DND-41 (cell line): ENCODE data around the gene RFX2.

Experiments
- ATAC-seq: fragments of 200-7000 bp; cut with Tn5 transposase; 3 replicates; pipeline ENCODE4 v1.9.1; 2021; ENCODE audit warnings: low read depth; ENCODE audit not compliant: insufficient read depth
- DNase-seq: peaks from one replicate; pipeline ENCODE4 v3.0.0-alpha.2; 2020
- H2AFZ ChIP-seq: 2 replicates; pipeline ENCODE4 v1.6.0; 2012; ENCODE audit warnings: low read depth, low read length
- H3K27ac ChIP-seq: 2 replicates; pipeline ENCODE4 v1.5.1; 2012; ENCODE audit warnings: low read length, inconsistent platforms
- H3K27me3 ChIP-seq: fragments of 200-600 bp; sonication (generic); 2 replicates; pipeline ENCODE4 v1.6.0; 2012; ENCODE audit warnings: low read length, mild to moderate bottlenecking, inconsistent platforms; ENCODE audit not compliant: insufficient read depth, poor library complexity
- H3K36me3 ChIP-seq: 2 replicates; pipeline ENCODE4 v1.5.1; 2012; ENCODE audit warnings: low read length, inconsistent platforms; ENCODE audit not compliant: insufficient read depth
- H3K4me1 ChIP-seq: 2 replicates; pipeline ENCODE4 v1.5.1; 2012; ENCODE audit warnings: mild to moderate bottlenecking, low read length; ENCODE audit not compliant: insufficient read depth
- H3K4me2 ChIP-seq: 2 replicates; pipeline ENCODE4 v1.6.0; 2012; ENCODE audit warnings: mild to moderate bottlenecking, moderate library complexity, low read length, inconsistent platforms; ENCODE audit not compliant: insufficient read depth
- H3K4me3 ChIP-seq, 2 experiments: fragments of 200-600 bp in 1 of 2; shearing (Covaris generic) in 1 of 2; 2 replicates each; pipeline ENCODE4 v1.5.1; 2012 to 2016; ENCODE audit warnings: inconsistent platforms in 2 of 2, low read length in 2 of 2, mild to moderate bottlenecking in 2 of 2, low read depth in 1 of 2, moderate library complexity in 1 of 2
- H3K79me2 ChIP-seq: 2 replicates; pipeline ENCODE4 v1.6.0; 2012; ENCODE audit warnings: low read length, inconsistent platforms; ENCODE audit not compliant: insufficient read depth
- H3K9ac ChIP-seq: 2 replicates; pipeline ENCODE4 v1.6.0; 2012; ENCODE audit warnings: low read depth, mild to moderate bottlenecking, inconsistent platforms, low read length, moderate library complexity
- H3K9me3 ChIP-seq: 2 replicates; pipeline ENCODE4 v1.5.1; 2012; ENCODE audit warnings: low read length, moderate library complexity, mild to moderate bottlenecking, inconsistent platforms; ENCODE audit not compliant: insufficient read depth, severe bottlenecking
- H4K20me1 ChIP-seq: 2 replicates; pipeline ENCODE4 v1.6.0; 2012; ENCODE audit warnings: low read length; ENCODE audit not compliant: insufficient read depth
- CTCF ChIP-seq: IDR thresholded peaks from 2 replicates; pipeline ENCODE4 v1.5.1; 2012; ENCODE audit warnings: borderline replicate concordance, low read length, moderate library complexity, mild to moderate bottlenecking; ENCODE audit not compliant: poor library complexity, severe bottlenecking; ENCODE audit errors: extremely low read depth
- EZH2 ChIP-seq: IDR thresholded peaks from 3 replicates; pipeline ENCODE4 v1.6.1; 2012; ENCODE audit warnings: borderline replicate concordance, low read depth, mild to moderate bottlenecking, moderate library complexity, low read length, inconsistent platforms; ENCODE audit not compliant: severe bottlenecking

Gene RFX2

GRCh38 chr19:5983367-5983955, 126.8 kb downstream of the RFX2 start:
- ATAC-seq = no peak
- Histone ChIP-seq H3K79me2 (peaks cover 30% of the 10 kb centered on the region), H3K9ac (no peak overlapping the region; the same call in 1 of the 2 replicates), H3K27ac (peak overlapping the region; percentile 27; the same call in 1 of the 2 replicates), H3K36me3 (no peaks in the 10 kb centered on the region; the same call in none of the 2 replicates), H3K4me2 (no peak overlapping the region), H3K27me3 (no peaks in the 10 kb centered on the region), H3K9me3 (no peaks in the 10 kb centered on the region), H3K4me1 (peaks cover 48% of the 10 kb centered on the region), H4K20me1 (peaks cover 6% of the 10 kb centered on the region; the same call in 1 of the 2 replicates), H2AFZ (no peak overlapping the region), H3K4me3 (no peak overlapping the region)
- no peak for DNase-seq
- TF ChIP-seq CTCF (no peak), EZH2 (no peak)

- Histone ChIP-seq H3K36me3 (peaks cover 24% of the 10 kb centered on the region), H3K79me2 (peaks cover 73% of the 10 kb centered on the region), H3K4me1 (peaks cover 58% of the 10 kb centered on the region), H4K20me1 (peaks cover 38% of the 10 kb centered on the region), H3K27me3 (no peaks in the 10 kb centered on the region), H2AFZ (peak overlapping the region; percentile 99), H3K27ac (peak overlapping the region; percentile 96), H3K4me3 (peak overlapping the region; percentile 76 to 84; a peak in 3 of 4 replicates), H3K4me2 (peak overlapping the region; percentile 89), H3K9ac (peak overlapping the region; percentile 95), H3K9me3 (no peaks in the 10 kb centered on the region)
- DNase-seq (peak; percentile 34), ATAC-seq (no peak)
- no peak for TF ChIP-seq CTCF
- no peak for TF ChIP-seq EZH2
Measured at GRCh38 chr19:5978606-5979552, 131.4 kb downstream of the RFX2 start.

- peaks cover 82% of the 10 kb centered on the region for H3K79me2 ChIP-seq
- H3K36me3 ChIP-seq = peaks cover 33% of the 10 kb centered on the region
Measured at GRCh38 chr19:5977785-5978605, 132.3 kb downstream of the RFX2 start, which contains the start of gene RANBP3. Gene RANBP3 (minus strand): TSS chr19:5978140. CDS start chr19:5978082, 58 bp downstream.

More at GRCh38 chr19:5977785-5978605, 132.3 kb downstream of the RFX2 start, which contains the start of gene RANBP3:
- Histone ChIP-seq H2AFZ (peak within 1 kb of the TSS; percentile 99), H3K27me3 (no peaks in the 10 kb centered on the region), H3K4me1 (peaks cover 60% of the 10 kb centered on the region), H3K9me3 (no peaks in the 10 kb centered on the region), H3K4me3 (peak within 1 kb of the TSS; percentile 76 to 96), H4K20me1 (peaks cover 47% of the 10 kb centered on the region), H3K4me2 (peak within 1 kb of the TSS; percentile 94), H3K9ac (peak within 1 kb of the TSS; percentile 95), H3K27ac (peak within 1 kb of the TSS; percentile 96)
- DNase-seq (peak; percentile 99), ATAC-seq (peak; percentile 95)
- TF ChIP-seq CTCF (no peak), EZH2 (no peak)
